Measurements from ENCODE around the gene DGKI. TPM values are rescaled to one million over a fixed set of nuclear protein-coding genes. Genes with fewer than 3 reads are reported as not detected.
A peak's percentile ranks its signal among the peaks of the same experiment; 100 is the strongest.

DGKI gene
- total RNA-seq, 1 experiment from 2014 or later = 0.79 TPM

DNA sequence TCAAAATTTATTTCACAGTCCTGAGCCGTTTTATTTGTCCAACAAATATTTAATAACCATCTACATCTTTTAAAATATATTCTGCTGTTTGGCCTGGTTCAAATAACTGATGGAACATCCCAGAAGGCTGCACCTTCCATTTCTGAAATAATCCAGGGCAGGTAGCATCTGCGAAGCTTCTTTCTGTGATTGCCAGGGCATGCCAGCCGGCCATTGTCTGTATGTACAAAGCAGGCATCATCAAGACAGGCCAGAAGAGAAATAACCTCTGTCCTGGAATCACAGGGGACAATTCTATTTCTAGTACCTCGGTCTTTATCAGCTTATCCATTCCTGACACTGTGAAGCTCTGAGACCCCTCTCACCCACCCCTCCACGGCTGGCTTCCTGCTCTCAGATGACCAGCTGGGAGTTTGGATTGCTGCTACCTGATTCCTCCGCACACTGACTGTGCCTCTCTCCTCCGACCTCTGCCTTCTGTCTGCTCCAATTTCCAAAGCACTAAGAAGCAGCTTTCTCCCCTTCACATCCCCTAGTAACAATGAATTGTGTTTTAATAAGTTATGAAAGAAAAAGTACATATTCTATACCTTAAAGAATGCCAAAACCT is 8.0 kb downstream of the DGKI start:
- no peaks in the 10 kb centered on the region; the same call in 1 of the 2 replicates for H3K27me3 Mint-ChIP-seq (ENCODE audit: low read depth)
- no peak overlapping the region for H3K4me3 Mint-ChIP-seq
- POLR2A ChIA-PET = no interaction called here
- peaks cover 9% of the 10 kb centered on the region for H3K9me3 Mint-ChIP-seq
- H3K27ac Mint-ChIP-seq = peak overlapping the region; percentile 73
- CTCF ChIA-PET = interaction anchor here (0.9 kb wide), 2 partner anchors 233 to 900 kb away, joined by 3 read pairs; no protein-coding TSS in a partner anchor
- DNase-seq (ENCODE audit: low spot score) (no peak), ATAC-seq (peak; percentile 56)
- peaks cover 52% of the 10 kb centered on the region for H3K4me1 Mint-ChIP-seq
- peaks cover 6% of the 10 kb centered on the region for H3K36me3 Mint-ChIP-seq
- TF ChIP-seq IRF2 (CRISPR knock-in tag; IDR thresholded peaks at IDR 0.05; ENCODE audit: borderline replicate concordance, low read depth) = no peak
- TF ChIP-seq ZNF263 (CRISPR knock-in tag; IDR thresholded peaks at IDR 0.05; ENCODE audit: low read depth) = no peak
- TF ChIP-seq, protein P1, sequence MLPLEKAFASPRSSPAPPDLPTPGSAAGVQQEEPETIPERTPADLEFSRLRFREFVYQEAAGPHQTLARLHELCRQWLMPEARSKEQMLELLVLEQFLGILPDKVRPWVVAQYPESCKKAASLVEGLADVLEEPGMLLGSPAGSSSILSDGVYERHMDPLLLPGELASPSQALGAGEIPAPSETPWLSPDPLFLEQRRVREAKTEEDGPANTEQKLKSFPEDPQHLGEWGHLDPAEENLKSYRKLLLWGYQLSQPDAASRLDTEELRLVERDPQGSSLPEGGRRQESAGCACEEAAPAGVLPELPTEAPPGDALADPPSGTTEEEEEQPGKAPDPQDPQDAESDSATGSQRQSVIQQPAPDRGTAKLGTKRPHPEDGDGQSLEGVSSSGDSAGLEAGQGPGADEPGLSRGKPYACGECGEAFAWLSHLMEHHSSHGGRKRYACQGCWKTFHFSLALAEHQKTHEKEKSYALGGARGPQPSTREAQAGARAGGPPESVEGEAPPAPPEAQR (CRISPR knock-in tag; IDR thresholded peaks at IDR 0.05) = no peak
- no peak for TF ChIP-seq ZNF396 (CRISPR knock-in tag; IDR thresholded peaks at IDR 0.05; ENCODE audit: borderline replicate concordance)
- TF ChIP-seq ZNF416 (CRISPR knock-in tag; IDR thresholded peaks at IDR 0.05) = no peak
- TF ChIP-seq, protein P2, sequence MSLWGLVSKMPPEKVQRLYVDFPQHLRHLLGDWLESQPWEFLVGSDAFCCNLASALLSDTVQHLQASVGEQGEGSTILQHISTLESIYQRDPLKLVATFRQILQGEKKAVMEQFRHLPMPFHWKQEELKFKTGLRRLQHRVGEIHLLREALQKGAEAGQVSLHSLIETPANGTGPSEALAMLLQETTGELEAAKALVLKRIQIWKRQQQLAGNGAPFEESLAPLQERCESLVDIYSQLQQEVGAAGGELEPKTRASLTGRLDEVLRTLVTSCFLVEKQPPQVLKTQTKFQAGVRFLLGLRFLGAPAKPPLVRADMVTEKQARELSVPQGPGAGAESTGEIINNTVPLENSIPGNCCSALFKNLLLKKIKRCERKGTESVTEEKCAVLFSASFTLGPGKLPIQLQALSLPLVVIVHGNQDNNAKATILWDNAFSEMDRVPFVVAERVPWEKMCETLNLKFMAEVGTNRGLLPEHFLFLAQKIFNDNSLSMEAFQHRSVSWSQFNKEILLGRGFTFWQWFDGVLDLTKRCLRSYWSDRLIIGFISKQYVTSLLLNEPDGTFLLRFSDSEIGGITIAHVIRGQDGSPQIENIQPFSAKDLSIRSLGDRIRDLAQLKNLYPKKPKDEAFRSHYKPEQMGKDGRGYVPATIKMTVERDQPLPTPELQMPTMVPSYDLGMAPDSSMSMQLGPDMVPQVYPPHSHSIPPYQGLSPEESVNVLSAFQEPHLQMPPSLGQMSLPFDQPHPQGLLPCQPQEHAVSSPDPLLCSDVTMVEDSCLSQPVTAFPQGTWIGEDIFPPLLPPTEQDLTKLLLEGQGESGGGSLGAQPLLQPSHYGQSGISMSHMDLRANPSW (CRISPR knock-in tag; conservative IDR thresholded peaks at IDR 0.05; ENCODE audit: low read depth) = no peak
- TF ChIP-seq CBFB (CRISPR knock-in tag; IDR thresholded peaks at IDR 0.05; ENCODE audit: low read depth) = no peak
- TF ChIP-seq, protein P3, sequence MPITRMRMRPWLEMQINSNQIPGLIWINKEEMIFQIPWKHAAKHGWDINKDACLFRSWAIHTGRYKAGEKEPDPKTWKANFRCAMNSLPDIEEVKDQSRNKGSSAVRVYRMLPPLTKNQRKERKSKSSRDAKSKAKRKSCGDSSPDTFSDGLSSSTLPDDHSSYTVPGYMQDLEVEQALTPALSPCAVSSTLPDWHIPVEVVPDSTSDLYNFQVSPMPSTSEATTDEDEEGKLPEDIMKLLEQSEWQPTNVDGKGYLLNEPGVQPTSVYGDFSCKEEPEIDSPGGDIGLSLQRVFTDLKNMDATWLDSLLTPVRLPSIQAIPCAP (CRISPR knock-in tag; IDR thresholded peaks at IDR 0.05) = no peak
- TF ChIP-seq, protein P4, sequence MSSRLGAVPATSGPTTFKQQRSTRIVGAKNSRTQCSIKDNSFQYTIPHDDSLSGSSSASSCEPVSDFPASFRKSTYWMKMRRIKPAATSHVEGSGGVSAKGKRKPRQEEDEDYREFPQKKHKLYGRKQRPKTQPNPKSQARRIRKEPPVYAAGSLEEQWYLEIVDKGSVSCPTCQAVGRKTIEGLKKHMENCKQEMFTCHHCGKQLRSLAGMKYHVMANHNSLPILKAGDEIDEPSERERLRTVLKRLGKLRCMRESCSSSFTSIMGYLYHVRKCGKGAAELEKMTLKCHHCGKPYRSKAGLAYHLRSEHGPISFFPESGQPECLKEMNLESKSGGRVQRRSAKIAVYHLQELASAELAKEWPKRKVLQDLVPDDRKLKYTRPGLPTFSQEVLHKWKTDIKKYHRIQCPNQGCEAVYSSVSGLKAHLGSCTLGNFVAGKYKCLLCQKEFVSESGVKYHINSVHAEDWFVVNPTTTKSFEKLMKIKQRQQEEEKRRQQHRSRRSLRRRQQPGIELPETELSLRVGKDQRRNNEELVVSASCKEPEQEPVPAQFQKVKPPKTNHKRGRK (CRISPR knock-in tag; IDR thresholded peaks at IDR 0.05; ENCODE audit: borderline replicate concordance) = no peak
- TF ChIP-seq, protein P5, sequence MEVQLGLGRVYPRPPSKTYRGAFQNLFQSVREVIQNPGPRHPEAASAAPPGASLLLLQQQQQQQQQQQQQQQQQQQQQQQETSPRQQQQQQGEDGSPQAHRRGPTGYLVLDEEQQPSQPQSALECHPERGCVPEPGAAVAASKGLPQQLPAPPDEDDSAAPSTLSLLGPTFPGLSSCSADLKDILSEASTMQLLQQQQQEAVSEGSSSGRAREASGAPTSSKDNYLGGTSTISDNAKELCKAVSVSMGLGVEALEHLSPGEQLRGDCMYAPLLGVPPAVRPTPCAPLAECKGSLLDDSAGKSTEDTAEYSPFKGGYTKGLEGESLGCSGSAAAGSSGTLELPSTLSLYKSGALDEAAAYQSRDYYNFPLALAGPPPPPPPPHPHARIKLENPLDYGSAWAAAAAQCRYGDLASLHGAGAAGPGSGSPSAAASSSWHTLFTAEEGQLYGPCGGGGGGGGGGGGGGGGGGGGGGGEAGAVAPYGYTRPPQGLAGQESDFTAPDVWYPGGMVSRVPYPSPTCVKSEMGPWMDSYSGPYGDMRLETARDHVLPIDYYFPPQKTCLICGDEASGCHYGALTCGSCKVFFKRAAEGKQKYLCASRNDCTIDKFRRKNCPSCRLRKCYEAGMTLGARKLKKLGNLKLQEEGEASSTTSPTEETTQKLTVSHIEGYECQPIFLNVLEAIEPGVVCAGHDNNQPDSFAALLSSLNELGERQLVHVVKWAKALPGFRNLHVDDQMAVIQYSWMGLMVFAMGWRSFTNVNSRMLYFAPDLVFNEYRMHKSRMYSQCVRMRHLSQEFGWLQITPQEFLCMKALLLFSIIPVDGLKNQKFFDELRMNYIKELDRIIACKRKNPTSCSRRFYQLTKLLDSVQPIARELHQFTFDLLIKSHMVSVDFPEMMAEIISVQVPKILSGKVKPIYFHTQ (CRISPR knock-in tag; IDR thresholded peaks at IDR 0.05) = no peak
- TF ChIP-seq, protein P6, sequence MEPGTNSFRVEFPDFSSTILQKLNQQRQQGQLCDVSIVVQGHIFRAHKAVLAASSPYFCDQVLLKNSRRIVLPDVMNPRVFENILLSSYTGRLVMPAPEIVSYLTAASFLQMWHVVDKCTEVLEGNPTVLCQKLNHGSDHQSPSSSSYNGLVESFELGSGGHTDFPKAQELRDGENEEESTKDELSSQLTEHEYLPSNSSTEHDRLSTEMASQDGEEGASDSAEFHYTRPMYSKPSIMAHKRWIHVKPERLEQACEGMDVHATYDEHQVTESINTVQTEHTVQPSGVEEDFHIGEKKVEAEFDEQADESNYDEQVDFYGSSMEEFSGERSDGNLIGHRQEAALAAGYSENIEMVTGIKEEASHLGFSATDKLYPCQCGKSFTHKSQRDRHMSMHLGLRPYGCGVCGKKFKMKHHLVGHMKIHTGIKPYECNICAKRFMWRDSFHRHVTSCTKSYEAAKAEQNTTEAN (CRISPR knock-in tag; IDR thresholded peaks at IDR 0.05) = no peak
- TF ChIP-seq, protein P7, sequence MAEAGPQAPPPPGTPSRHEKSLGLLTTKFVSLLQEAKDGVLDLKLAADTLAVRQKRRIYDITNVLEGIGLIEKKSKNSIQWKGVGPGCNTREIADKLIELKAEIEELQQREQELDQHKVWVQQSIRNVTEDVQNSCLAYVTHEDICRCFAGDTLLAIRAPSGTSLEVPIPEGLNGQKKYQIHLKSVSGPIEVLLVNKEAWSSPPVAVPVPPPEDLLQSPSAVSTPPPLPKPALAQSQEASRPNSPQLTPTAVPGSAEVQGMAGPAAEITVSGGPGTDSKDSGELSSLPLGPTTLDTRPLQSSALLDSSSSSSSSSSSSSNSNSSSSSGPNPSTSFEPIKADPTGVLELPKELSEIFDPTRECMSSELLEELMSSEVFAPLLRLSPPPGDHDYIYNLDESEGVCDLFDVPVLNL (CRISPR knock-in tag; IDR thresholded peaks at IDR 0.05; ENCODE audit: borderline replicate concordance, low read depth) = no peak
- no peak for TF ChIP-seq ZNF423 (CRISPR knock-in tag; IDR thresholded peaks at IDR 0.05)
- no peak for TF ChIP-seq EMX1 (CRISPR knock-in tag; IDR thresholded peaks at IDR 0.05)
- no peak for TF ChIP-seq NFE2L1 (CRISPR knock-in tag; IDR thresholded peaks at IDR 0.05)
- TF ChIP-seq, protein P8, sequence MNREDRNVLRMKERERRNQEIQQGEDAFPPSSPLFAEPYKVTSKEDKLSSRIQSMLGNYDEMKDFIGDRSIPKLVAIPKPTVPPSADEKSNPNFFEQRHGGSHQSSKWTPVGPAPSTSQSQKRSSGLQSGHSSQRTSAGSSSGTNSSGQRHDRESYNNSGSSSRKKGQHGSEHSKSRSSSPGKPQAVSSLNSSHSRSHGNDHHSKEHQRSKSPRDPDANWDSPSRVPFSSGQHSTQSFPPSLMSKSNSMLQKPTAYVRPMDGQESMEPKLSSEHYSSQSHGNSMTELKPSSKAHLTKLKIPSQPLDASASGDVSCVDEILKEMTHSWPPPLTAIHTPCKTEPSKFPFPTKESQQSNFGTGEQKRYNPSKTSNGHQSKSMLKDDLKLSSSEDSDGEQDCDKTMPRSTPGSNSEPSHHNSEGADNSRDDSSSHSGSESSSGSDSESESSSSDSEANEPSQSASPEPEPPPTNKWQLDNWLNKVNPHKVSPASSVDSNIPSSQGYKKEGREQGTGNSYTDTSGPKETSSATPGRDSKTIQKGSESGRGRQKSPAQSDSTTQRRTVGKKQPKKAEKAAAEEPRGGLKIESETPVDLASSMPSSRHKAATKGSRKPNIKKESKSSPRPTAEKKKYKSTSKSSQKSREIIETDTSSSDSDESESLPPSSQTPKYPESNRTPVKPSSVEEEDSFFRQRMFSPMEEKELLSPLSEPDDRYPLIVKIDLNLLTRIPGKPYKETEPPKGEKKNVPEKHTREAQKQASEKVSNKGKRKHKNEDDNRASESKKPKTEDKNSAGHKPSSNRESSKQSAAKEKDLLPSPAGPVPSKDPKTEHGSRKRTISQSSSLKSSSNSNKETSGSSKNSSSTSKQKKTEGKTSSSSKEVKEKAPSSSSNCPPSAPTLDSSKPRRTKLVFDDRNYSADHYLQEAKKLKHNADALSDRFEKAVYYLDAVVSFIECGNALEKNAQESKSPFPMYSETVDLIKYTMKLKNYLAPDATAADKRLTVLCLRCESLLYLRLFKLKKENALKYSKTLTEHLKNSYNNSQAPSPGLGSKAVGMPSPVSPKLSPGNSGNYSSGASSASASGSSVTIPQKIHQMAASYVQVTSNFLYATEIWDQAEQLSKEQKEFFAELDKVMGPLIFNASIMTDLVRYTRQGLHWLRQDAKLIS (CRISPR knock-in tag; IDR thresholded peaks at IDR 0.05; ENCODE audit: borderline replicate concordance) = no peak
- no peak for TF ChIP-seq TEAD4 (CRISPR knock-in tag; IDR thresholded peaks at IDR 0.05)
- TF ChIP-seq, protein P9, sequence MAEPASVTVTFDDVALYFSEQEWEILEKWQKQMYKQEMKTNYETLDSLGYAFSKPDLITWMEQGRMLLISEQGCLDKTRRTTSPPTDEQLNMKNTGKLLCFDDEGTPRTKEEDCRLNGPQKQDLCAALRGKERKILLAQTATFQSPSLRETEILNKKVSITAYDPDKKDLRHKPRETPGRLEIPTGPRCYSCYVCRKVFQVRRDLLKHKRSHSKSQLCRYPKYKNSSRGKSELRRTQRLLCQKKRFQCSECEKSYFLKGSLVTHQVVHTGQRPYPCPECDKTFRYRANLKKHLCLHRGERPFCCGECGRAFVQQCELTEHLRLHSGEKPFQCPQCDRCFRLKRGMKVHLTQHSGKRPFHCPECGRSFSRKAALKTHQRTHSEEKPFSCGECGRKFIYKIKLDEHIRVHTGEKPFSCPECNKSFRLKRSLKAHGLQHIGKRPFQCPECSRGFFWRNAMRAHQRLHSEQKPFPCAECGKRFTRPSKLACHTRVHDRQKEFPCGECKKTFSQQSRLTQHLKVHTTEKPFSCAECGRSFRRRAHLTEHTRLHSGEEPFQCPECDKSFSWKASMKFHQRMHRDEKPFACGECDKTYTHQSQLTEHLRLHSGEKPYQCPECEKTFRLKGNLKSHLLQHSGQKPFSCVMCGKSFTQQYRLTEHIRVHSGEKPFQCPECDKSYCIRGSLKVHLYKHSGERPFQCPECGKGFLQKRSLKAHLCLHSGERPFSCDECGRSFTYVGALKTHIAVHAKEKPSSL (CRISPR knock-in tag; conservative IDR thresholded peaks at IDR 0.05) = no peak
